ENCODE results near the gene DESI1.

The DESI1 gene

GRCh38 chr22:41555325-41555982, 65.4 kb downstream of the DESI1 start:
- no peak for DNase-seq

GRCh38 chr22:41551877-41552582, 68.8 kb downstream of the DESI1 start:
- no peak for DNase-seq

- DNase-seq = no peak
These were observed 69.8 kb downstream of the DESI1 start for GRCh38 chr22:41550952-41551491.

GRCh38 chr22:41548830-41549211, 72.0 kb downstream of the DESI1 start:
- no peak for DNase-seq
